K562 (cell line): ENCODE results near the gene FLAD1. TPM values are rescaled to one million over a fixed set of nuclear protein-coding genes. Genes with fewer than 3 reads are reported as not detected.
A peak's percentile ranks its signal among the peaks of the same experiment; 100 is the strongest.

Experiments used
- ATAC-seq: fragments of 200-7000 bp; cut with Tn5 transposase; 3 replicates; pipeline ENCODE4 v1.9.1; 2020; ENCODE audit warnings: moderate library complexity
- BruUV-seq: library from RNA; stranded (reverse); fragments of 400-500 nt; replicated peaks from 2 replicates; lab custom pipeline; 2021; lab: Mats Ljungman, UMichigan
- CTCF ChIA-PET: fragments of 300-600 bp; formaldehyde crosslinking; extraction: SDS; loops from one replicate; lab custom pipeline; 2021; ENCODE audit warnings: low intra/inter-chr PET ratio; lab: Yijun Ruan, JAX
- POLR2A ChIA-PET: fragments of 300-600, 350-650 bp; sonication (Branson Sonifier 250); formaldehyde crosslinking; extraction: SDS; loops from one replicate; lab custom pipeline; 2021; ENCODE audit warnings: antibody characterized with exemption, inconsistent platforms; lab: Yijun Ruan, JAX
- DNase-seq, 4 experiments: peaks; one replicate each; pipeline versions ENCODE4 v3.0.0 to v3.0.0-alpha.2; 2011 to 2018; ENCODE audit warnings: low spot score in 3 of 4, mixed read lengths in 3 of 4; ENCODE audit errors: extremely low read depth in 1 of 4
- FAIRE-seq: peaks from 2 replicates; lab custom pipeline; 2011; peaks lifted over from hg19 to GRCh38; lab: Jason Lieb, UNC
- H2AFZ ChIP-seq: 2 replicates; pipeline ENCODE4 v1.6.0; 2011; ENCODE audit warnings: low read depth, low read length, control low read depth, inconsistent platforms
- H3K27ac ChIP-seq: fragments of 200-600 bp; 3 replicates; pipeline ENCODE4 v1.8.0; 2011; ENCODE audit warnings: low read depth, mild to moderate bottlenecking, control low read depth, inconsistent platforms, low read length, moderate library complexity, mixed read lengths; ENCODE audit errors: extremely low read depth
- H3K27me3 ChIP-seq, 2 experiments: fragments of 300-600 bp in 1 of 2; 2 replicates in 1 of 2; 3 replicates in 1 of 2; pipeline versions ENCODE4 v1.6.0 to v1.8.0; 2011; ENCODE audit warnings: inconsistent platforms in 2 of 2, low read length in 2 of 2, mild to moderate bottlenecking in 1 of 2, mixed read lengths in 1 of 2, moderate library complexity in 1 of 2; ENCODE audit not compliant: control insufficient read depth in 2 of 2, insufficient read depth in 2 of 2
- H3K36me3 ChIP-seq: fragments of 300-600 bp; 3 replicates; pipeline ENCODE4 v1.8.0; 2011; ENCODE audit warnings: mild to moderate bottlenecking, low read length, inconsistent platforms; ENCODE audit not compliant: control insufficient read depth, insufficient read depth
- H3K4me1 ChIP-seq, 2 experiments: fragments of 200-600 bp in 1 of 2; replicated peaks in 1 of 2; 2 replicates in 1 of 2; 3 replicates in 1 of 2; pipeline versions ENCODE4 v1.5.1 to v1.8.0; 2011; ENCODE audit warnings: inconsistent platforms in 2 of 2, low read length in 2 of 2, mild to moderate bottlenecking in 1 of 2, mixed read lengths in 1 of 2, moderate library complexity in 1 of 2; ENCODE audit not compliant: control insufficient read depth in 2 of 2, insufficient read depth in 2 of 2
- H3K4me2 ChIP-seq: 2 replicates; pipeline ENCODE4 v1.6.1; 2011; ENCODE audit warnings: low read length, control low read depth, inconsistent platforms, mixed read lengths; ENCODE audit not compliant: insufficient read depth
- H3K4me3 ChIP-seq: fragments of 200-600 bp; sonication (generic), shearing (Covaris generic); 2 replicates; pipeline ENCODE4 v1.5.1; 2016; ENCODE audit warnings: control low read depth, inconsistent platforms
- H3K79me2 ChIP-seq: fragments of 200-600 bp; 3 replicates; pipeline ENCODE4 v1.8.0; 2011; ENCODE audit warnings: low read length, inconsistent platforms; ENCODE audit not compliant: control insufficient read depth, insufficient read depth
- H3K9ac ChIP-seq, 2 experiments: 2 replicates each; pipeline versions ENCODE4 v1.6.0 to v1.6.1; 2011; ENCODE audit warnings: low read depth in 2 of 2, low read length in 2 of 2, control low read depth in 1 of 2, inconsistent platforms in 1 of 2, mild to moderate bottlenecking in 1 of 2, mixed read lengths in 1 of 2; ENCODE audit not compliant: insufficient read depth in 1 of 2
- H3K9me1 ChIP-seq: one replicate; pipeline ENCODE4 v1.6.0; 2011; ENCODE audit warnings: inconsistent platforms, mild to moderate bottlenecking, low read length, moderate library complexity; ENCODE audit not compliant: control insufficient read depth, insufficient read depth
- H3K9me3 ChIP-seq: replicated peaks from 2 replicates; pipeline ENCODE4 v1.5.1; 2011; ENCODE audit warnings: low read depth, low read length, inconsistent platforms; ENCODE audit not compliant: control insufficient read depth, insufficient read depth
- H4K20me1 ChIP-seq: replicated peaks from 2 replicates; pipeline ENCODE4 v1.6.1; 2011; ENCODE audit warnings: low read length, inconsistent platforms, mixed read lengths; ENCODE audit not compliant: control insufficient read depth, insufficient read depth
- BRD9 ChIP-seq: fragments of 450-650 bp; IDR thresholded peaks from 2 replicates; pipeline ENCODE4 v1.6.1; 2018; ENCODE audit warnings: low read depth; ENCODE audit not compliant: partially characterized antibody
- CXXC5 ChIP-seq: fragments of 250-450 bp; sonication (Bioruptor Pico); IDR thresholded peaks from 2 replicates; pipeline ENCODE4 v1.8.0; 2022; ENCODE audit warnings: inconsistent platforms, mild to moderate bottlenecking, moderate library complexity
- FOXA3 ChIP-seq, 2 experiments: fragments of 450-650 bp in 1 of 2; sonication (generic) in 1 of 2; formaldehyde crosslinking; IDR thresholded peaks in 1 of 2; conservative IDR thresholded peaks in 1 of 2; 2 replicates each; pipeline versions ENCODE4 v1.4.0 to v1.8.0; 2020 to 2022; ENCODE audit warnings: mild to moderate bottlenecking in 2 of 2, missing genetic modification reagents in 1 of 2
- HMGN3 ChIP-seq: IDR thresholded peaks from 2 replicates; pipeline ENCODE4 v1.6.1; 2011; ENCODE audit warnings: borderline replicate concordance, low read depth, mild to moderate bottlenecking, mixed read lengths, low read length; ENCODE audit not compliant: insufficient read length; ENCODE audit errors: extremely low read depth
- JUNB ChIP-seq: fragments of 450-650 bp; formaldehyde crosslinking; conservative IDR thresholded peaks from 2 replicates; pipeline ENCODE4 v1.4.0; 2020; ENCODE audit warnings: mild to moderate bottlenecking
- NFE2L1 ChIP-seq: fragments of 450-650 bp; IDR thresholded peaks from 2 replicates; pipeline ENCODE4 v1.6.1; 2016; ENCODE audit warnings: missing genetic modification characterization, low read depth, mild to moderate bottlenecking, missing compliant biosample characterization, moderate library complexity, borderline replicate concordance
- NFRKB ChIP-seq: fragments of 450-650 bp; IDR thresholded peaks from 2 replicates; pipeline ENCODE4 v1.6.1; 2016; ENCODE audit warnings: low read depth
- NR2C2 ChIP-seq, 2 experiments: fragments of 200-800 bp in 1 of 2; sonication (Bioruptor generic) in 1 of 2; sonication (generic) in 1 of 2; formaldehyde crosslinking in 1 of 2; IDR thresholded peaks; 2 replicates each; pipeline versions ENCODE4 v1.6.1 to v1.8.0; 2016 to 2022; ENCODE audit warnings: mild to moderate bottlenecking in 1 of 2, missing compliant biosample characterization in 1 of 2, missing genetic modification characterization in 1 of 2, missing genetic modification reagents in 1 of 2
- PCBP2 ChIP-seq: fragments of 200-400 bp; formaldehyde crosslinking; IDR thresholded peaks from 2 replicates; pipeline ENCODE4 v1.6.1; 2018; ENCODE audit warnings: low read length, low read depth, mild to moderate bottlenecking, moderate library complexity; ENCODE audit not compliant: poor library complexity, severe bottlenecking
- POLR2AphosphoS2 ChIP-seq: IDR thresholded peaks from 2 replicates; pipeline ENCODE4 v1.6.1; 2012; ENCODE audit warnings: low read length, improper control_type of control experiment
- PTTG1 ChIP-seq: fragments of 450-650 bp; IDR thresholded peaks from 2 replicates; pipeline ENCODE4 v1.6.1; 2016; ENCODE audit warnings: low read depth, mild to moderate bottlenecking, missing genetic modification characterization, missing compliant biosample characterization
- SIN3B ChIP-seq: fragments of 450-650 bp; IDR thresholded peaks from 2 replicates; pipeline ENCODE4 v1.6.1; 2017; ENCODE audit warnings: low read depth, mild to moderate bottlenecking, moderate library complexity
- SMARCC2 ChIP-seq: fragments of 450-650 bp; IDR thresholded peaks from 2 replicates; pipeline ENCODE4 v1.6.1; 2017; ENCODE audit warnings: antibody characterized with exemption, moderate library complexity, mild to moderate bottlenecking, low read depth
- SUPT5H ChIP-seq: fragments of 450-650 bp; IDR thresholded peaks from 2 replicates; pipeline ENCODE4 v1.6.1; 2016
- ZC3H4 ChIP-seq: sonication (generic); formaldehyde crosslinking; IDR thresholded peaks from 2 replicates; pipeline ENCODE4 v1.9.0; 2021; ENCODE audit warnings: missing genetic modification reagents, borderline replicate concordance
- ZNF133 ChIP-seq: fragments of 250-450 bp; sonication (Bioruptor Pico); IDR thresholded peaks from 2 replicates; pipeline ENCODE4 v1.4.0; 2020; ENCODE audit warnings: mild to moderate bottlenecking
- ZNF24 ChIP-seq: fragments of 450-650 bp; IDR thresholded peaks from 2 replicates; pipeline ENCODE4 v1.6.1; 2016
- ZNF253 ChIP-seq: fragments of 250-450 bp; sonication (Bioruptor Pico); conservative IDR thresholded peaks from 2 replicates; pipeline ENCODE4 v1.6.1; 2021; ENCODE audit warnings: mild to moderate bottlenecking
- ZNF347 ChIP-seq: fragments of 450-650 bp; formaldehyde crosslinking; IDR thresholded peaks from 2 replicates; pipeline ENCODE4 v1.4.0; 2020; ENCODE audit warnings: low read depth, mild to moderate bottlenecking, moderate library complexity
- ZNF561 ChIP-seq: fragments of 450-650 bp; formaldehyde crosslinking; conservative IDR thresholded peaks from 2 replicates; pipeline ENCODE4 v1.4.0; 2020; ENCODE audit warnings: mild to moderate bottlenecking, moderate library complexity
- ZNF76 ChIP-seq: fragments of 250-450 bp; sonication (Bioruptor Pico); IDR thresholded peaks from 2 replicates; pipeline ENCODE4 v1.4.0; 2020; ENCODE audit warnings: mild to moderate bottlenecking, moderate library complexity, borderline replicate concordance
- WGBS: fragments of 100-300 bp; shearing (Covaris generic); methylation state at CpG from one replicate; pipeline ENCODE4 v1.1.6; 2016; ENCODE audit warnings: low coverage, mixed read lengths; ENCODE audit not compliant: insufficient coverage; ENCODE audit errors: missing lambda C conversion rate; 5-methylcytosine and 5-hydroxymethylcytosine counted together
- in situ Hi-C: fragments of 300-500 bp; cut with MboI; formaldehyde crosslinking; loops from 4 replicates; pipeline ENCODE4 v1.15.0; 2018; ENCODE audit warnings: inconsistent platforms, mixed read lengths
- intact Hi-C: fragments of 100-400 bp; cut with micrococcal nuclease; formaldehyde crosslinking; loops from 2 replicates; pipeline ENCODE4 v1.14.2; 2022
- polyA plus RNA-seq, 8 experiments: library from polyadenylated mRNA; depleted of rRNA in 4 of 8; stranded (reverse) in 5 of 8; unstranded in 3 of 8; fragments of >200 nt; fragmentation: Nextera tagmentation in 2 of 8; fragmentation: Illumina TruSeq in 1 of 8; extraction: Ambion mirVana in 2 of 8; extraction: Trizol in 1 of 8; gene quantifications; 2 replicates each; pipeline versions ENCODE4 v1.2.1 to v1.2.3, GENCODE V29; 2011 to 2014; ENCODE audit warnings: inconsistent platforms in 1 of 8, missing spikeins in 1 of 8
- total RNA-seq, 7 experiments: library from RNA; depleted of rRNA in 6 of 7; stranded (reverse); fragments of >200 nt in 6 of 7; fragmentation: Illumina TruSeq in 2 of 7; extraction: Trizol in 2 of 7; gene quantifications; 2 replicates each; pipeline versions ENCODE4 v1.2.1 to v1.2.3, GENCODE V29; 2011 to 2021; ENCODE audit warnings: low replicate concordance in 1 of 7
- TF ChIP-seq, protein P1 (sequence below): sonication (generic); formaldehyde crosslinking; IDR thresholded peaks from 2 replicates; pipeline ENCODE4 v1.8.1; 2022; ENCODE audit warnings: missing genetic modification reagents

FLAD1 gene
- total and polyA plus RNA-seq, 9 of the 15 experiments (the other 6 are each of a cell fraction or from before 2014, with no cell fraction given), result 24.9 to 85.8 (median 67.0) TPM

DNA sequence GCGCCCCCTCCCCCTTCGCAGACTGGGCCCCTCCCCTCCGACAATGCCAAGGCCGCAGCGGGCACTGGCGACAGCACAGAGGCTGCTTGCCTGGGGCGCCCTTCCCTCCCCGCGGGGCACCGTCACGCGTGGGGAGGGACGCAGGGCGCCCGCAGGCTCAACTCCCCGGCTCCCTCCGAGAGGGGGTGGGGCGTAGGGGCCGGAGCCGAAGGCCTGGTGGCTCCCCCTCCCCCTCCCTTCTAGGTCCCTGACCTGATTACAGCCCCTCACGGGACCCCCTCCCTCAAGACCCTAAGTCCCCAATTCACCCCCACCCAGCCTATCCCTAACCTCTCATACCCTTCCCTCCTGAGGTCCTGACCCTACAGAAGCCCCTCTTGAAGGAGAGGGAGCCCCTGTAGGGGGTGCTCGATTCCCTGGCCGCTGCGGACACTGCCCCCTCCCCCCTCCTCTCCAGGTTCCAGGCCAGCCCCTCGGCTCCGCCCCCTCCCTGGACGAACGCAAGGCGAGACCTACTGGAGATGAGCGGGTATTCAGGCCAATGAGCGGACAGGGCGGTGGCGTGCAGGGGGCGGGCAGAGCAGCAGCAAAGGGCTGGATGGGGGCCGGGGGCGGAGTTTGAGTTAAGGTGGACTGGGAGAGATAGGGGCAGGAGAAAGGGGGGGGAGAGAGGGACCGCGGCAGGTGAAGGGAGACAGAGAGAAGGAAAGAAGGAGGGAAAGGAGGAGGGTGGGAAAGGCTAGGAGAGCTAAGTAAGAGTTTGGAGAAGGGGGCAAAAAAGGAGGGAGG lies 18.7 kb downstream of the FLAD1 start:
- CTCF ChIA-PET, result interaction anchor here (1.3 to 1.6 kb wide), 2 partner anchors 16 to 41 kb away, joined by 6 read pairs; partner anchors contain the start of gene PYGO2
- BruUV-seq, result TSS peak; percentile 45
- peaks cover 25% of the 10 kb centered on the region; the same call in 2 of the 3 replicates for H3K36me3 ChIP-seq
- POLR2A ChIA-PET, result interaction anchor here (0.6 to 1.7 kb wide), 13 partner anchors 10 to 1435 kb away, joined by 3 to 8 read pairs (median 3); partner anchors contain the start of gene PBXIP1
- H3K9me3 ChIP-seq, result no peaks in the 10 kb centered on the region
- in situ Hi-C loops (no loop called here), intact Hi-C loops (loop anchor here (1.0 to 5.0 kb wide), 6 partner anchors 15 to 445 kb away; partner anchors contain the start of genes CKS1B, EFNA3, PYGO2 and UBE2Q1)
- peak overlapping the region; percentile 97 for H3K27ac ChIP-seq
- ATAC-seq (peak; percentile 81), DNase-seq (peak; percentile 90 to 100 (median 95)), FAIRE-seq (peak; percentile 92)
- H3K4me1 ChIP-seq, result peaks cover 37 to 66% of the 10 kb centered on the region in 2 experiments
- peak overlapping the region; percentile 71 for H3K4me3 ChIP-seq
- no peaks in the 10 kb centered on the region for H3K9me1 ChIP-seq
- peak overlapping the region; percentile 95 for H2AFZ ChIP-seq
- H4K20me1 ChIP-seq, result peaks cover 3% of the 10 kb centered on the region; the same call in 1 of the 2 replicates
- whole genome bisulfite sequencing, result 0% methylated on average over 4 of the region's 38 CpGs
- peak overlapping the region; percentile 98 for H3K4me2 ChIP-seq
- peaks cover 50% of the 10 kb centered on the region for H3K79me2 ChIP-seq
- peak overlapping the region; percentile 89 to 96 for H3K9ac ChIP-seq
- H3K27me3 ChIP-seq, result no peaks in the 10 kb centered on the region
- no peak for TF ChIP-seq FOXA3 (CRISPR knock-in tag; conservative IDR thresholded peaks at IDR 0.05 in 1 of 2, IDR thresholded peaks at IDR 0.05 in 1 of 2)
- no peak for TF ChIP-seq PTTG1
- no peak for TF ChIP-seq PCBP2
- TF ChIP-seq NR2C2 (CRISPR knock-in tag; IDR thresholded peaks at IDR 0.05), result no peak
- peak; percentile 26; the same call in 1 of the 2 replicates for TF ChIP-seq NR2C2 (tag; IDR thresholded peaks at IDR 0.05)
- no peak for TF ChIP-seq ZNF253 (CRISPR knock-in tag)
- no peak for TF ChIP-seq JUNB (CRISPR knock-in tag)
- TF ChIP-seq BRD9, result peak; percentile 46
- no peak for TF ChIP-seq NFE2L1 (tag)
- no peak for TF ChIP-seq ZNF347 (CRISPR knock-in tag)
- TF ChIP-seq ZNF561 (CRISPR knock-in tag), result no peak
- TF ChIP-seq SIN3B, result 0 out of 2 replicates have a peak, but pooled peaks have one; percentile 20
- peak; percentile 80; the same call in 1 of the 2 replicates for TF ChIP-seq NFRKB
- TF ChIP-seq POLR2AphosphoS2, result no peak
- no peak for TF ChIP-seq ZNF133
- no peak for TF ChIP-seq ZNF76 (CRISPR knock-in tag)
- TF ChIP-seq SUPT5H, result peak; percentile 68
- no peak for TF ChIP-seq SMARCC2
- TF ChIP-seq ZC3H4, result no peak
- TF ChIP-seq, protein P1, sequence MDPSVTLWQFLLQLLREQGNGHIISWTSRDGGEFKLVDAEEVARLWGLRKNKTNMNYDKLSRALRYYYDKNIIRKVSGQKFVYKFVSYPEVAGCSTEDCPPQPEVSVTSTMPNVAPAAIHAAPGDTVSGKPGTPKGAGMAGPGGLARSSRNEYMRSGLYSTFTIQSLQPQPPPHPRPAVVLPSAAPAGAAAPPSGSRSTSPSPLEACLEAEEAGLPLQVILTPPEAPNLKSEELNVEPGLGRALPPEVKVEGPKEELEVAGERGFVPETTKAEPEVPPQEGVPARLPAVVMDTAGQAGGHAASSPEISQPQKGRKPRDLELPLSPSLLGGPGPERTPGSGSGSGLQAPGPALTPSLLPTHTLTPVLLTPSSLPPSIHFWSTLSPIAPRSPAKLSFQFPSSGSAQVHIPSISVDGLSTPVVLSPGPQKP (CRISPR knock-in tag), result no peak
- no peak for TF ChIP-seq ZNF24
- peak; percentile 49 for TF ChIP-seq CXXC5 (CRISPR knock-in tag)
- no peak for TF ChIP-seq HMGN3
